Femur (tissue), 1 donor: ENCODE measurements around the gene IGFBP1.

Experiments used
- DNase-seq: peaks from one replicate; pipeline ENCODE4 v3.0.0-alpha.2; 2017

The IGFBP1 gene

DNA sequence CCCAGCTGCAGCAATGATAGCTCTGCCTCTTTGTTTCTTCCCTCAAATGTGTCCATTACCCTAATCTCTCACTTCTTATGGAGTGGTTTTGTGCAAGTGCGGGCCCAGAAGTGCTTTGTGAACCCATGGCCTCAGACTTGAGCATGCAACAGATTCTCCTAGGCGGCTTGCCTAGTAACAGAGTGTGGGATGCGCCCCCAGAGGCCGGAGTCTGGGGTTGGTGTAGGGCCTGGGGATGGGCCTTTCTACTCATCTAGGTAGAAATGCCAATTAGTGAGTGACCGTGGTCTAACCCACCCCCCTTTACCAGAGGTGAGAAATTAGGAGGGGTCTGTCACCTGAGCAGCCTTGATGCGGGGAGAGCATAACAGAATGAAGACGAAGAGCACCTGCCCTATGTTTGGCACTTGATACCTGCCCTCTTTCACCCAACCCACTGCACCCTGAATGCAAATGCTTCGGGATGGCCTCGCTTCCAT is 7.0 kb upstream of the IGFBP1 start:
- DNase-seq, result no peak

DNA sequence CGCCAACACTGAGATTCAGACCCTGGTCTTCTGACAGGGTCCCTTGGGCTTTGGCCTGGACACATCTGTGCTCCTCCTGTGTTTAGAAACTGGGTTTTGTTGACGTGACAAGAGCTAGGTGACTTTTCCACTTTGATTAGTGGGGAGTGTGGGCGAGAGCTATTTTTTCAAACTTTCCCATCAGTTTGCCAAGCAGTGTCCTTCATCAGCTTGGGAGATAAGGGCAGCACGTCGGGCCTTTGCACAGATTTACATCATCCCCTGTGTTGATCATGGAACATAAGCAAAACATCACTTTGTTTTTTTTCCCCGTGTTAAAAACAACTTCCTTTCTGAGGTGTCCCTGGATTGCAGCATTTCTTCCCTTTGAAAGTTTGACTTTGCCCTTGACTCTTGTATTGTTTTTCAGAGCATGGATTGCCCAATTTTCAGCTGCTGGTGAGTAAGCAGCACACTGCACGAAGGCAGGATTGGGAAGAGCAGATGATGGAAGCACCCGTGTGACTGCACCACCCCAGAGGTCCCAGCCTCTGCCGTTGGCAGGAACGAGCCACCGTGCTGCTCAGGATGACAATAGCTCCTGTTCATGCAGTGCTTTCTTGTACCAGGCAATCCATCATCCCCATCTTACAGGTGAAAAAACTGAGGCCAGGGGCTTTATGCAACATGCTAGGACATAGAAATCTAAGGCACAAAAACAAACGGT is 6.4 kb upstream of the IGFBP1 start:
- DNase-seq, result no peak

DNA sequence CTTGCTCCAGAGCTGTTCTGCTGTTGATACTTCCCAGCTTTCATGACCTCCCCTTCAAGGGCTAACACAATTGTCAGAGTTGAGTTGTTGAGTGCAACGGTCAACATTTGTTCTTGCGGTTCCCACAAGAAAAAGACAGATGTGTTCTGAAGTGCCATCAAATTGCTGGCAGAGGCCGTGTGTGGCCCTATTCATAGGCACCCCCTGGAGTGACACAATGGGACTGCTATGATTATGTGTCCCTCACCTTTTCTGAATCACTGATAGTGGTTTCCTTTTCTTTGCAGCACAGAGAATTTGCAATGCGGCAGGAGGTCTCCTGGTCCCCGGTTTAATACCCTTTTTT is 5.8 kb upstream of the IGFBP1 start:
- DNase-seq, result no peak

DNA sequence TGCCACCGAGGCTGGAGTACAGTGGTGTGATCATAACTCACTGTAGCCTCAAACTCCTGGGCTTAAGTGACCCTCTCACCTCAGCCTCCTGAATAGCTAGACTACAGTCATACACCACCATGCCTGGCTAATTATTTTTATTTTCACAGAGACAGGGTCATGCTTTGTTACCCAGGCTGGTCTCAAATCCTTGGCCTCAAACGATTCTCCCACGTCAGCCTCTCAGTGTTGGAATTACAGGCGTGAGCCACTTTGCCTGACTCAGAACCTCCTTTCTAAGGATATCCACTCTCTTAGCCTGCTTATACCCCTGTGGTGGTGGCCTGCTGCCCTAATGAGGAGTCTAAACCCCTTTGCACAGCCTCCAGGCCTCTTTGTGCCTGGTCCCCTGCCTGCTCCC is 4.2 kb upstream of the IGFBP1 start:
- DNase-seq, result no peak

DNA sequence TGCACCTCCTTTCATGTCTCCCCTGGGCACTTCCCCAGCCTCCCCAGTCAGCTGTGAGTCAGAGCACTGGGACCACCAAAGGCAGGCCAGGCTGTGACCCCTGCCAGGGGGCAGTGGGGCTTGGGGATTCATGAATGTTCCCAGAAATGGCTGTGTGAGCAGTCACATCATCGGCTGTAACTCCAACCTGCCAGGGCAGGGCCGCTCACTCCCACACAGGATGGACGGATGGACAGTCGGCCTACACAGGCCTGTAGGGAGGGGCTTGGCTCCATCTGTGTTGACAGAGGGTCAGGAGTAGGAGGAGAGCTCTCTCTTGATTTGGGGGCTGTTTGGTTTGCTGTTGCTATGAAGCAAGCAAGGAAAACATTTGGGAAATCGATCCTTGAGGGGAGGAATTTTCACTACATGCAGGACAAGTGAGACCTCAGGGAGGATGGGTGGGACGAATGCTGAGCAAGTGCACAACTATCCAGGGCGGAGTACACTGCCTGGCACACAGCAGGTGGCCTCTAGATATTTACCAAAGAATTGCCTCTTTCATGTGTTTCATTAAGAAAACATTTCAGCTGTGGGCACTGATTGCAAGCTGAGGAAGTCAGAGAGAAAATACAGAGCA is 2.9 kb upstream of the IGFBP1 start:
- no peak for DNase-seq

DNA sequence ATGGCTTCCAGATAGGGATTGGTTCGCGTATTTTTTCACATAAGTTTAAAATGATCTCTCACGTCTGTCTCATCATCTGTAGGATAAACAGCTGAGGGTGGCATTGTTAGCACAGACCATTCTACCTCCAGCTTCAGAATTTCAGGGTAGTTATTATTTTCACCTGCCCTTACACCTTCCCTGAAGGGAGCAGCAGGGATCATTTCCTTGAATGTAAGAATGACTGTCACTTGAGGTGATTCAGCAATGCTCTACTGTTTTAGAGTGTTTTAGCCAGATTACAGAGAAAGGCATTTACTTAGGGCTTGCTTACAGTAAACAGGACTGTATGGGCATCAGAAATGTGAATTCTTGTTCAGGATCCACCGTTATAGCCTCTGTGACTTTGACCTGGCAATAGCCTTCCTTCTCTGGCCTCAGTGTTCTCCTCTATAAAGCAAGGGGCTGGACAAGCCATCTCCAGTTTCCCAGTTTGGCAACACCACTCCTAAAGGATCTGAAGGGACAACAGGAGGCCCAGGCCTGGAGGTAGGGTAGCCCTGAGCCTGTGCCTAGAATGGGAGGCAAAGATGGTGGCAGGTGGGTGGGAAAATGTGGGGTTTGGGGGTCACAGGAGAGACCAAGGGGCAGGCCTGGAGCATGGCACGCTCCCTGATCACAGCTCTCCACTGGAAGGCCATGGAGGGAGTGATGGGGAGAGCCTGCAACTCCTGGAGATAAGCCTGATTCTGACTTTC is 1.2 kb upstream of the IGFBP1 start:
- DNase-seq, result no peak

DNA sequence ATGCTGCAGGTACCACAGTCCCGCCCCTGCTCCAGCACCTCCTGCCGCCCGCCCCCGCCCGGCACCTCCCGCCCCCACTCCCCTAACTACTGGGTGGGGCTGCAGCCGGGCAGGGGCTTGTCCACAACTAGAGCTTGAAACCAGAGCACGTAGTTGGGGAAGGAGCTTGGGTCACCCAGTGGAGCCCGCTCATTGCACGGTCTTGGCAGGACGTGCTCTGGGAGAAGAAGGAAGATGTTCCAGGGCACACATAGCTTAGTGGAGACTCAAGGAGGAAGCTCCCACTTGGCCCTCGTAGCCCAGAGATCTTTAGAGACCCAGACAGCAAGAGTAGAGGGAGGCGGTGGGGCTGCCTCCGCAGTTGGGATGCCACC is 692 bp downstream of the IGFBP1 start:
- DNase-seq, result no peak

DNA sequence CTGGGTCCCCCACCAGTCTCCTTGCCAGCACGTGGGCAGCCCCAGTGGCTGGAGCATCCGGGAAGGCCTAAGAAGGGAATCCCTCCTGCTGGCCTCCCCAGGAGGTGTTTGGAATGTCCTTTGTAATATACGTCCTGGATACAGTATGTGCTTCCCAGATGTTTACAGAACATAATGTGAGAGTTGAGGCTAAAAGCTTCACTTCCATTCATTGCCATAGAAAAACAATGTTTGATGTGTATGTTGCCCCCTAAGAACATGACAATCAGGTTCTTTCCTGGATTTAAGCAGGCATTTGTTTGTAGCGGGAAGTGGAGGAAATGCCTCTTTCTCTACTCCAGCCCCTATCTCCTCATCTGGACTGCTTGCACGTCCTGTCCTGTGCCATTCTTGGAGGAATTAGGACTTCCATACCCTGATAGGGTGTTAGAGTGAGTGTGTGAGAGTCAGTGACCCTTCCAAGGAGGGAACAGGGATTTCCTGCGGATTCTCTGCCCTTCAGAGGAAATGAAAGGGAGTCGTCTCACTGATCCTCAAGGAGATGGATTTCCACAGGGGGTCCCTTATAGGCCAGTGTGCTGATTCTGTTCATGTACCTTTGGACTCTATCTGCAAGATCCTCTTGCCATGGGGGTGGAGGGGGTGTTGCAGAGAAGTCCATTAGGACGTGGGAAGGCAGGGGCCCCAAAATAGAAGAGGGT is 1.2 kb downstream of the IGFBP1 start:
- no peak for DNase-seq

DNA sequence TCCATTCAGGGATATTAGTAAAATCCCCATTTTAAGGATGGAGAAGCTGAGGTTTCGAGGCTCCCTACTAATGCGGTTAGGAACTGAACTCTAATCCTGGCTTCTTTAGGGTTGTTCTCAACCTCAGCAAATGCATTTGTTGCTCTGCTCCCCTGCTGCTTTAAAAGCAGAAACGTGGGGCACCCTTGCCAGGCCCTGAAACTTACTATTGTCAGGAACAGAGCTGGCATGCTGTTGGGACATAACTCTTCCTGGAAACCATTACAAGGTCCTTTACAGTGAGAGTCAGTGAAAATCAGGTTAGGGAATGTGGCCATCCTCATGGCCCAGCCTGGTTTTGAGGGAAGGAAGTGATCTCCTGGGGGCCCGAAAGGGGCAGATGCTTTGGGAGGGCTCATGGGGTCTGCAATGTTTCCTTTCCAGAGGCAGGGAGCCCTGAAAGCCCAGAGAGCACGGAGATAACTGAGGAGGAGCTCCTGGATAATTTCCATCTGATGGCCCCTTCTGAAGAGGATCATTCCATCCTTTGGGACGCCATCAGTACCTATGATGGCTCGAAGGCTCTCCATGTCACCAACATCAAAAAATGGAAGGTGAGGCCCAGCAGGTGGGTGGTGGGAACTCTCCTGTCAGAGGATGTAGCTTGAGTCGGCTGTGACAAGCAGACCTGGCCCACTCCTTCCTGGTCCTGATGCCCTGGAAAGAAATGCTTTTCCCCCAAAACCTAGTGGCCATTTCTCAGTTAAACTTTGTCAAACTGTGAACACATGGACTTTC is 2.0 kb downstream of the IGFBP1 start:
- no peak for DNase-seq

DNA sequence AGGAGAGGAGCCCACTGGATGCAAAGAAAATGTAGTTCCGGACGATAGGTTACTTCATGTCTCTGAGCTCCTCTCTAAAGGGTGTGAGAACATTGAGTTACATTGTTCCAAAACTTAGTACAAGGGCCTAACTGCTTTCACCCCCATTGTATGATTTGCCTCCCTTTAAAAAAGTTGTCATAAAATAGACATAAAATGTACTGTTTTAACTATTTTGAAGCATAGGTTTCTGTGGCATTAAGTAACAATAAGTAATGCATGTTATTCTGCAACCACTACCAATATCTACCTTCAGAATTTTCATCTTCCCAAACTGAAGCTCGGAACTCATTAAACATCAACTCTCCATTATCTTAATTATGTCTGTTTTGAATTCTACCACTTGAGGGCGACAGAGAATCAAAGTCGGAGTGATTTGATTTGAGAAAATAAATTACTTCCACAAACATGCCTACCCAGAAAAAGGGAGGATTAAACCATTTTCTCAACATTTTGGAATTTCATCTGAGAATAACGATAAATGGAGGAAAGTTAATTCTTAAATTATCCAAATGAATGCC is 2.7 kb downstream of the IGFBP1 start:
- no peak for DNase-seq

DNA sequence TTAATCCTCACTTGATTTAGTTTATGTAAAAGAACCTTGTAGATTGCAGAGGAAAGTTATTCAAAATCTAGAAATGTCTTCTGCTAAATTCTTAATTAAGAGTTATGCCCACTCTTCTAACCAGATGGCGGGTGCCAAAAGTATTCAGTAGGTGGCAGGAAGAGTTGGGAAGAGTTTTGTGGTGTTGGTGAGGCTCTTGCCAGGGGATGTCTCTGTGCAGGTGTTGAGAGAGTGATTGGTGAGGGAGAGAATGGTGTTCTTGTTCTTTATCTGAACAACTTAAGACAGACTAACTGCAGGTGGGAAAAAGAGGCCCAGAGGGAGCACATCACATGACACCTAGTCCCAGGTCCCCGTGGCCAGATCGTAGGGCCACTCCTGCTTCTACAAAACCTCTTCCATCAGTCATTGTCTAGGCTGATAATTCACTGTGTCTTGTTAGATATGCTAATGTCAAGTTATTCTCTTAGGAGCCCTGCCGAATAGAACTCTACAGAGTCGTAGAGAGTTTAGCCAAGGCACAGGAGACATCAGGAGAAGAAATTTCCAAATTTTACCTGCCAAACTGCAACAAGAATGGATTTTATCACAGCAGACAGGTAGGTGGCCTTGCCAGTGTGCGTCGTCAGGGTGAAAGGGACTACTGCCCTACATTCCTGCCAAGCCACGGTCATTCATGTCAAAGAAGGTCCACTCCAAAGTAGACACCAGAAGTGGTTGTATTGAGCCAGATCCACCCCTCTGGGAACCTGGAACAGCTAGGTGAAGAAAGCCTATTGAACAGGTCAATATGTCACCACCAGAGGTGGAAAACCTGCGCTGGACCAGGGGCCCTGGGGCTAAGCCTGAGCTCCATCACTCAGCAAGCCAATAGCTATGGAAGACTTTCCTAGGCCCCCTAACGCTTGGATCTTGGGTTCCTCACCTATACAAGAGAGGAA is 3.4 kb downstream of the IGFBP1 start:
- no peak for DNase-seq

DNA sequence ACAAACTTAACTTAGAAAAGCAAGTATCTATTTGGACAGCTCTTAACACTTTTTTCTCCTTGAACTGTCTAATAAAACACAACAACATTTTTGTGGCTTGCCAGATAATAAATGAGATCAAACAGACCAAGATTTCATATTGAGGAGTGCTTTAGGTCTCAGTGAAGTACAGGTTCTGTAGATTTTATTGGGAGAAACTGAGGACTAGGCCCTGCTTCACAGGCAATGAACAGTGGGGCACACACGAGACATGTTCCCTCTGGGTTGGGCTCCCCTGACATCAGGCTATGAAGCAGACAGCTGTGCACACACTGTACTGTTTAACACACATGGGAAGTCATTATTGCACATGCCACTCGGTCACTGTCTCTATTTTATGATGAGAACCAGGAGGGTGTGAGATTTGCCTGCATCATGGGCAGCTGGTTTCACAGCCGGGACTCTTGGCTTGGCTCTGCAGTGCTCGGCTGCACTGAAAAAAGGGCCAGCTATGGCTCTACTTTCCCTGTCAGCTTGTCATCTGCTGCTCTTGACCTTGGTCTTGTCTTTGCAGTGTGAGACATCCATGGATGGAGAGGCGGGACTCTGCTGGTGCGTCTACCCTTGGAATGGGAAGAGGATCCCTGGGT is 4.2 kb downstream of the IGFBP1 start:
- DNase-seq, result no peak

DNA sequence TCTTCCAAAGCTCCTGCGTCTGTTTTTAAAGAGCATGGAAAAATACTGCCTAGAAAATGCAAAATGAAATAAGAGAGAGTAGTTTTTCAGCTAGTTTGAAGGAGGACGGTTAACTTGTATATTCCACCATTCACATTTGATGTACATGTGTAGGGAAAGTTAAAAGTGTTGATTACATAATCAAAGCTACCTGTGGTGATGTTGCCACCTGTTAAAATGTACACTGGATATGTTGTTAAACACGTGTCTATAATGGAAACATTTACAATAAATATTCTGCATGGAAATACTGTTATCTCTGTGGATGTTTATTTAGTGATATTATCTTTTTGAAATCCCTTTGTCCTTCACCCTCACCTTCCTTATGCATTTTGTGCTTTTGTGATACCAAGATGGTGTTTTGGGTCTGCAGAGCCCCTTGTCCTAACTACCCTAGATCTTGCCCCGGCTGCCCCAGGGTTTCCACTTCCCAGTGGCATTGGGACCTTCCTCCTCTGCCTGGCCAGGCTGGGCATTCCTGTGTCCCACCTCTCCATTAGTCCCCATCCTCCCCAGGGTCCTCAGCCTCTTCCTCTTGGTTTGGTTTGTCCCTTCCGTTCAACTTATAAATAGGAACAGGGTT is 5.2 kb downstream of the IGFBP1 start:
- no peak for DNase-seq

DNA sequence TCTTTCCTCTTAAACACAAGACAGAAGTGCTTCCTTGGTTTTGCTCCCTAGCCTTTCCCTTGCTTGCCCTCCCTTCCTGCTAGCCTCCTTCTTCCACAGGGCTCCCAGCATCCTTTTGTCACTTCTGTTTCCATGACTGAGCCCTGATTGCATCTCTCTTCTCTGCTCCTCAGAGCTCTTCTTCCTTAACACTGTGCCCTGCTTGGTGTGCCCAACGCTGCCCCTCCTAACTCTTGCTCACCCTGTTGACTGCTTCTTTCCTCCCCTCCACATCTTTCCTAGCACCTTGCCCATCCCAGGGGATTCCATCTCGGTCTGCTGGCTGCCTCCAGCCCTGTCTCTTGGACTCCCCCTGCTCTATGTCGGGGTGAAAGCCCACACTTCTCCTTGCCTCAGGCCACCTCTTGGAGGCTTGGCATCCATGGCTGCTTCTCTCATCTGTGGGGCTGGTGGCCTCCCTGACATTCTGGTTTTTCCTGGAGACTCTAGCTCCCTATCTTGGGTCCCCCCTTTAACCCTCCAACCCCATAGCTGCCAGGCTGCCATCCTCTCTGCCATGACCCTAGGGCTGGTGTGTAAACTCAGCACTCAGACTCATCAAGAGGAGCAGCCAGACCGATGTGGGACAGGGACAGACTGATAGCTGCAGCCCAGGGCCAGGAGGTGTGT is 5.8 kb downstream of the IGFBP1 start:
- DNase-seq, result no peak

DNA sequence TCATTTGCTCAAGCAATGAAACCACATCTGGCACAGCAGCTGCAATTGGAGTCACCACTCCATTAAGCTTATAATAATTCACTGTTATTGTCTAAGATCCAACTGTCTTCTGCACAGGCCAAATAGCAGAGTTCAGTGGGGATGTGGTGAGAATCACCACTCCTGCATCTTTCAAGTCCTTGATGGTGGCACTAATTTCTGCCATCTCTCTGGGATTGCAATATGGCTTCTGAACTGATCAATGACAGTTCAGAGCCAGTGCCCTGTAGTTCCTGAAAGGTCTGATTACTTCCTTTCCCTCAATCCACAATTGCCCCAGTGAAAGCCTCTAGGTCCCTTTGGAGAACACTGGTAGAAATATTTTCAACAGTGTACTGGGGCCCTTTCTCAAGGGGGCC is 6.4 kb downstream of the IGFBP1 start:
- no peak for DNase-seq

DNA sequence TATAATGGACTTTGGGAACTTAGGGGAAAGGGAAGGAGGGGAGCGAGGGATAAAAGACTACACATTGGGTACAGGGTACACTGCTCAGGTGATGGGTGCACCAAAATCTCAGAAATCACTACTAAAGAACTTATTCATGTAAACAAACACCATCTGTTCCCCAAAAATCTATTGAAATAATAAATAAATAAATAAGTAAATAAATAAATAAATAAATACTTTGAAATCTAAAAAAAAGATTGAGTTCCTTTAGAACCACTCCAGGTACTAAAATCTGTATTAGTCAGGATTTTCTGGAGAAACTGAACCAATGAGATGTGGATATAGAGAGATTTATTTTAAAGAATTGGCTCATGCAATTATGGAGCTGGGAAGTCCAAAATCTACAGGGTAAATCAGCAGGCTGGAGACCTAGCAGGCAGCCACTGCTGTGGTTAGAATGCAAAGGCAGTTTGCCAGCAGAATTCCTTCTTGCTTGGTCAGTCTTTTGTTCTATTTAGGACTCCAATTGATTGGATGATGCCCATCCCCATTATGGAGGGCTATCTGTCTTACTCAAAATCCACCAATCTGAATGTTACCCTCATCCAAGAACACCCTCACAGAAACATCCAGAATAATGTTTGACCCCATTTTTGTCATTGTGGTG is 8.9 kb downstream of the IGFBP1 start:
- no peak for DNase-seq

DNA sequence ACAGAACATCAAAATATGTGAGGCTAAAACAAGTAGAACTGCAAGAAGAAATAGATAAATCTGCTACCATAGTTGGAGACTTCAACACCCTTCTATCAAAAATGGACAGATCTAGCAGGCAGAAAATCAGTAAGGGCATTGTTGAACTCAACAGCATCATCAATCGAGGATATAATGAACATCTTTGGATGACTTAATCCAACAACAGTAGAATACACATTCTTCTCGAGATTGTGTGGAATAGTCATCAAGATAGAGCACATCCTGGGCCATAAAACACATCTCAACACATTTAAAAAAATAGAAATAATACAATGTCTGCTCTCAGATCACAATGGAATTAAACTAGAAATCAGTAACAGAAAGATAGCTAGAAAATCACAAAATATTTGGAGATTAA is 9.9 kb downstream of the IGFBP1 start:
- no peak for DNase-seq

DNA sequence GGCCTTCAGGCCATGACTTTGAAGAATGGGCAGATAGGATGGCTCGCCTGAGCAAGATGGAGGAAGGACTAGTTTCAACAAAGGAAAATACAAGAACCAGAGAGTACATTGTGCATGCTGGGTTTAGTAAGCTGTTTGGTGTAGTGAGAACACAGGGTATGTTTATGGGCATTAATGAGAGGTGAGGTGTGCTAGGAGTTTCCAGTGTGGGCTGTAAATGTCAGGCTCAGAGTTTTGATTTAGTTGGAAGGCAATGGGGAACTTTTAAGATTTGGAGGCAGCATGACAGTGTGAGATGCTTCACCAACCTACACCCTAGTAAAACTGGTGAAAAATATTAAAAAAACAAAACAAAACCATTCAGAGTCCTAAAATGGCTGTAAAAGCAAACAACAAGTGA is 13.3 kb downstream of the IGFBP1 start:
- no peak for DNase-seq

DNA sequence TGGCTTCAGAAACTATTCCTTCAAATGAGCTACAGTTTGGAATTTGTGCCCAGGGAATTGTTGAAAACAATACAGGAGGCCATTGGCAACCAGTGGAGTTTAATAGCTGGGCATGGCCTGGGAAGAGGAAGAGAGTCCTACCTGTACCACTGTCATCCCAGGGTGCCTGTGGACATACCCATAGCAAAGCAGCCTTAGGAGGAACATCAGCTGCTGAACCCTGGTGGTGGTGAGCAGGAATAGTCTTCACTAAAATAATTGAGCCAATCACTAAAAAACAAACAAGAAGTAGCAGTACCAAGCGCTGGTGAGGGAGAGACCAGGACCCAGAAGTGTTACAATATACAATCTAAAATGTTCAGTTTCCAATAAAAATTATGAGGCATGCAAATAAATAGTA is 14.5 kb downstream of the IGFBP1 start:
- no peak for DNase-seq
